Nephron progenitor cell (in vitro differentiated cells): Measurements from ENCODE around the gene LMNA.

ENCODE experiments used
- DNase-seq: peaks from one replicate; pipeline ENCODE4 v3.0.0; 2021
- H3K27ac Mint-ChIP-seq: 2 replicates; pipeline ENCODE4 v1.8.0; 2021; ENCODE audit warnings: mild to moderate bottlenecking, moderate library complexity, mixed read lengths
- H3K27me3 Mint-ChIP-seq: 2 replicates; pipeline ENCODE4 v1.8.0; 2021; ENCODE audit warnings: mild to moderate bottlenecking, low read depth, mixed read lengths; ENCODE audit not compliant: poor library complexity
- H3K36me3 Mint-ChIP-seq: 2 replicates; pipeline ENCODE4 v1.8.0; 2021; ENCODE audit warnings: low read depth, mixed read lengths
- H3K4me1 Mint-ChIP-seq: 2 replicates; pipeline ENCODE4 v1.8.0; 2021; ENCODE audit warnings: mixed read lengths
- H3K4me3 Mint-ChIP-seq: 2 replicates; pipeline ENCODE4 v1.8.0; 2021; ENCODE audit warnings: mild to moderate bottlenecking, moderate library complexity, mixed read lengths
- H3K9me3 Mint-ChIP-seq: 2 replicates; pipeline ENCODE4 v1.8.0; 2021; ENCODE audit warnings: mild to moderate bottlenecking, moderate library complexity, mixed read lengths
- CTCF ChIP-seq: fragments of 200-600 bp; sonication (generic); IDR thresholded peaks from 2 replicates; pipeline ENCODE4 v1.5.0; 2021; ENCODE audit warnings: antibody characterized with exemption

The LMNA gene

GRCh38 chr1:156083800-156084790, 30.4 kb upstream of the LMNA start:
- DNase-seq = no peak
- no peaks in the 10 kb centered on the region for H3K9me3 Mint-ChIP-seq
- peak overlapping the region; percentile 98 for H3K27ac Mint-ChIP-seq
- peaks cover 15% of the 10 kb centered on the region for H3K36me3 Mint-ChIP-seq
- no peak for TF ChIP-seq CTCF
- peaks cover 60% of the 10 kb centered on the region for H3K4me1 Mint-ChIP-seq
- peak overlapping the region; percentile 100 for H3K4me3 Mint-ChIP-seq
- H3K27me3 Mint-ChIP-seq = peaks cover 3% of the 10 kb centered on the region

GRCh38 chr1:156086256-156086662, 28.3 kb upstream of the LMNA start:
- Mint-ChIP-seq H3K4me1 (peaks cover 66% of the 10 kb centered on the region), H3K9me3 (no peaks in the 10 kb centered on the region), H3K4me3 (peak overlapping the region; percentile 69), H3K27ac (peak overlapping the region; percentile 89), H3K36me3 (peaks cover 11% of the 10 kb centered on the region), H3K27me3 (peaks cover 5% of the 10 kb centered on the region)
- no peak for DNase-seq
- TF ChIP-seq CTCF = no peak

GRCh38 chr1:156089704-156090103, 24.8 kb upstream of the LMNA start:
- H3K36me3 Mint-ChIP-seq = peaks cover 37% of the 10 kb centered on the region
- no peak for TF ChIP-seq CTCF
- H3K27ac Mint-ChIP-seq = peak overlapping the region; percentile 87
- H3K9me3 Mint-ChIP-seq = no peaks in the 10 kb centered on the region
- DNase-seq = no peak
- peaks cover 8% of the 10 kb centered on the region for H3K27me3 Mint-ChIP-seq
- H3K4me3 Mint-ChIP-seq = no peak overlapping the region
- H3K4me1 Mint-ChIP-seq = peaks cover 48% of the 10 kb centered on the region

- no peak for DNase-seq
- H3K36me3 Mint-ChIP-seq = peaks cover 41% of the 10 kb centered on the region
- TF ChIP-seq CTCF = no peak
- peak overlapping the region; percentile 52 for H3K27ac Mint-ChIP-seq
- H3K27me3 Mint-ChIP-seq = peaks cover 8% of the 10 kb centered on the region
- no peak overlapping the region for H3K4me3 Mint-ChIP-seq
- H3K4me1 Mint-ChIP-seq = peaks cover 42% of the 10 kb centered on the region
- H3K9me3 Mint-ChIP-seq = no peaks in the 10 kb centered on the region
Observed at GRCh38 chr1:156090138-156090839, 24.2 kb upstream of the LMNA start.

- peak; percentile 82 for TF ChIP-seq CTCF
- peaks cover 43% of the 10 kb centered on the region for H3K4me1 Mint-ChIP-seq
- DNase-seq = peak; percentile 90
- H3K27ac Mint-ChIP-seq = peak overlapping the region; percentile 52
- H3K4me3 Mint-ChIP-seq = no peak overlapping the region
- no peaks in the 10 kb centered on the region for H3K9me3 Mint-ChIP-seq
- peaks cover 8% of the 10 kb centered on the region for H3K27me3 Mint-ChIP-seq
- H3K36me3 Mint-ChIP-seq = peaks cover 46% of the 10 kb centered on the region
Observed at GRCh38 chr1:156090840-156091188, 23.7 kb upstream of the LMNA start.
